Subcutaneous abdominal adipose tissue (tissue), 5 donors: Measurements from ENCODE around the gene TIE1.

Source experiments
- H3K27ac ChIP-seq: one replicate; pipeline ENCODE4 v1.7.0; 2013; ENCODE audit warnings: low read depth, mild to moderate bottlenecking, inconsistent platforms, low read length, moderate library complexity
- H3K27me3 ChIP-seq, 5 donors: one replicate each; pipeline ENCODE4 v1.7.0; 2013; ENCODE audit warnings: low read length in 5 of 5, inconsistent platforms in 1 of 5; ENCODE audit not compliant: control insufficient read depth in 5 of 5, insufficient read depth in 4 of 5
- H3K36me3 ChIP-seq, 5 donors: one replicate each; pipeline ENCODE4 v1.7.0; 2013; ENCODE audit warnings: low read length in 5 of 5; ENCODE audit not compliant: control insufficient read depth in 5 of 5, insufficient read depth in 5 of 5
- H3K4me1 ChIP-seq, 5 donors: one replicate each; pipeline ENCODE4 v1.7.0; 2013; ENCODE audit warnings: low read length in 5 of 5, mild to moderate bottlenecking in 3 of 5, moderate library complexity in 1 of 5; ENCODE audit not compliant: control insufficient read depth in 5 of 5, insufficient read depth in 5 of 5
- H3K4me3 ChIP-seq, 5 donors: one replicate each; pipeline ENCODE4 v1.7.0; 2013; ENCODE audit warnings: low read length in 5 of 5, low read depth in 1 of 5
- H3K9ac ChIP-seq, 5 donors: one replicate each; pipeline ENCODE4 v1.7.0; 2013; ENCODE audit warnings: low read length in 5 of 5, mild to moderate bottlenecking in 4 of 5, moderate library complexity in 3 of 5
- H3K9me3 ChIP-seq, 5 donors: one replicate each; pipeline ENCODE4 v1.7.0; 2013; ENCODE audit warnings: low read length in 5 of 5; ENCODE audit not compliant: control insufficient read depth in 5 of 5
- donor health status: healthy.
- donor health status: healthy.
- donor health status: healthy.
- donor health status: healthy.
- donor health status: healthy.

The TIE1 gene

GRCh38 chr1:43273708-43274107 lies 27.1 kb upstream of the TIE1 start:
- H3K4me3 ChIP-seq, result no peak overlapping the region
- no peak overlapping the region for H3K9ac ChIP-seq
- H3K27ac ChIP-seq, result no peak overlapping the region

GRCh38 chr1:43274125-43274803 lies 26.5 kb upstream of the TIE1 start:
- Histone ChIP-seq H3K4me1 (peaks cover 0 to 25% (median 12%) of the 10 kb centered on the region in 5 donors), H3K27ac (no peak overlapping the region), H3K9me3 (no peaks in the 10 kb centered on the region), H3K9ac (no peak overlapping the region), H3K4me3 (peak overlapping the region in 2 of 5 donors; percentile 14 to 26), H3K27me3 (peaks cover 0 to 7% (median 0%) of the 10 kb centered on the region in 5 donors), H3K36me3 (no peaks in the 10 kb centered on the region)

More at GRCh38 chr1:43273708-43274107, 27.1 kb upstream of the TIE1 start:
- H3K27me3 ChIP-seq, result peaks cover 0 to 7% (median 0%) of the 10 kb centered on the region in 5 donors
- H3K36me3 ChIP-seq, result no peaks in the 10 kb centered on the region
- H3K4me1 ChIP-seq, result peaks cover 0 to 25% (median 12%) of the 10 kb centered on the region in 5 donors
- H3K9me3 ChIP-seq, result no peaks in the 10 kb centered on the region

GRCh38 chr1:43274804-43275180 lies 26.0 kb upstream of the TIE1 start:
- peaks cover 0 to 7% (median 0%) of the 10 kb centered on the region in 5 donors for H3K27me3 ChIP-seq
- H3K4me1 ChIP-seq, result peaks cover 0 to 25% (median 12%) of the 10 kb centered on the region in 5 donors
- H3K27ac ChIP-seq, result no peak overlapping the region
- no peak overlapping the region for H3K4me3 ChIP-seq
- H3K9me3 ChIP-seq, result no peaks in the 10 kb centered on the region
- H3K9ac ChIP-seq, result no peak overlapping the region
- no peaks in the 10 kb centered on the region for H3K36me3 ChIP-seq

- Histone ChIP-seq H3K27ac (no peak overlapping the region), H3K4me1 (peaks cover 0 to 21% (median 18%) of the 10 kb centered on the region in 5 donors), H3K9me3 (no peaks in the 10 kb centered on the region), H3K4me3 (no peak overlapping the region), H3K36me3 (no peaks in the 10 kb centered on the region), H3K27me3 (no peaks in the 10 kb centered on the region), H3K9ac (no peak overlapping the region)
Observed at GRCh38 chr1:43275826-43276620, 24.8 kb upstream of the TIE1 start.

GRCh38 chr1:43276673-43277072 lies 24.1 kb upstream of the TIE1 start:
- Histone ChIP-seq H3K4me1 (peaks cover 0 to 22% (median 18%) of the 10 kb centered on the region in 5 donors), H3K27me3 (no peaks in the 10 kb centered on the region), H3K9me3 (no peaks in the 10 kb centered on the region), H3K36me3 (no peaks in the 10 kb centered on the region), H3K9ac (no peak overlapping the region), H3K27ac (no peak overlapping the region), H3K4me3 (peak overlapping the region in 1 of 5 donors; percentile 13)

GRCh38 chr1:43277116-43277876 lies 23.5 kb upstream of the TIE1 start:
- no peak overlapping the region for H3K27ac ChIP-seq
- peaks cover 0 to 22% (median 18%) of the 10 kb centered on the region in 5 donors for H3K4me1 ChIP-seq
- no peak overlapping the region for H3K9ac ChIP-seq
- no peaks in the 10 kb centered on the region for H3K9me3 ChIP-seq
- no peaks in the 10 kb centered on the region for H3K27me3 ChIP-seq
- H3K36me3 ChIP-seq, result no peaks in the 10 kb centered on the region
- H3K4me3 ChIP-seq, result no peak overlapping the region

GRCh38 chr1:43279161-43279560 lies 21.6 kb upstream of the TIE1 start:
- no peaks in the 10 kb centered on the region for H3K27me3 ChIP-seq
- no peaks in the 10 kb centered on the region for H3K9me3 ChIP-seq
- peaks cover 0 to 20% (median 17%) of the 10 kb centered on the region in 5 donors for H3K4me1 ChIP-seq
- no peaks in the 10 kb centered on the region for H3K36me3 ChIP-seq
- no peak overlapping the region for H3K27ac ChIP-seq
- H3K4me3 ChIP-seq, result no peak overlapping the region
- no peak overlapping the region for H3K9ac ChIP-seq

- H3K27ac ChIP-seq, result no peak overlapping the region
- no peaks in the 10 kb centered on the region for H3K27me3 ChIP-seq
- H3K9ac ChIP-seq, result no peak overlapping the region
Observed at GRCh38 chr1:43279666-43280065, 21.1 kb upstream of the TIE1 start.

GRCh38 chr1:43280692-43281091 lies 20.1 kb upstream of the TIE1 start:
- H3K27me3 ChIP-seq, result no peaks in the 10 kb centered on the region
- H3K9ac ChIP-seq, result no peak overlapping the region
- H3K4me1 ChIP-seq, result peaks cover 0 to 13% (median 11%) of the 10 kb centered on the region in 5 donors
- H3K4me3 ChIP-seq, result no peak overlapping the region
- no peaks in the 10 kb centered on the region for H3K36me3 ChIP-seq
- no peak overlapping the region for H3K27ac ChIP-seq
- no peaks in the 10 kb centered on the region for H3K9me3 ChIP-seq

More at GRCh38 chr1:43279666-43280065, 21.1 kb upstream of the TIE1 start:
- no peak overlapping the region for H3K4me3 ChIP-seq
- no peaks in the 10 kb centered on the region for H3K9me3 ChIP-seq
- H3K36me3 ChIP-seq, result no peaks in the 10 kb centered on the region
- peaks cover 0 to 15% (median 12%) of the 10 kb centered on the region in 5 donors for H3K4me1 ChIP-seq
